ENCODE results near the gene GLT6D1.

The GLT6D1 gene

DNA sequence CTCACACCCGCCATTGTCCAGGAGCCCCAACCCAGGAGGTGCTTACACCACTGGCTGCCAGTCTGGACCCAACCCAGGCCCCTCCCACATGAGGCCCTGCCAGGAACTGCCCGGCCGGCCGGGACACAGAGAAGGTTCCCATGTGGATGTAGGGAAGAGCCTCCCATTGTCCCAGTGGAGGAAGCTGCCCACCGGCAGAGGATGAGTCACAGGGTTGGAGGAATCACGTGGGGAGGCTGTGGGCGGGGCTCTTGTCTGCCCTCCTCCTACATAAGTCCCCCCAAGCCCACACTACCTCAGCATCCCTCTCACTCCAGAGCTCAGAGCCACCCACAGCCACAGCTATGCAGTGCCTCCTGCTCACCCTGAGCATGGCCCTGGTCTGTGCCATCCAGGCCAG lies 51.7 kb downstream of the GLT6D1 start:
- no peak for DNase-seq (ENCODE audit: low read depth in 4 of 4, low spot score in 1 of 4)

DNA sequence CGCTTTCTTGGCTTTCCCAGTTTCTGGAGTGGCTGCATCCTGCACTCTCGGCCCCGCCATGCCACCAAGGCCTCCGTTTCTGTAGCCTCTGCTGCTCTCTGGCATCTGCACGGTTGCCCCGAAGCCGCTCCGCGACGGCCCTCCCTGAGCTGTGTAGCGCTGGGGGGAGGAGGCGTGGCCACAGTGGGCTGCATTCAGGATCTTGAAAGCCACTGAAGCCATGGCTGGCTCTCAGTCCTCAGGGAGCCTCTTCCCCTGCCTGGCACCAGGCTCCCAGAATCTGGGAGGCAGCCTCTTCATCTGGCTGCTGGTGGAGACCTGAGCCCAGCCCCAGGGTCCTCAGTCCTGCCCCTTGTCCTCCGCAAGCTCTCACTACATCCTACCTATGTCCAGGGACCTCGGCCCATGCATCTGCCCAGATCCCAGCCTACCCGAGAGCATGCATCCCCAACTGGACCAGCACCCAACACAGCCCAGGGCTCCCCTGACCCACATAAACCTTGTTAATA lies 52.7 kb downstream of the GLT6D1 start:
- DNase-seq (ENCODE audit: low read depth in 4 of 4, low spot score in 1 of 4) = no peak

- DNase-seq (ENCODE audit: low read depth in 4 of 4, low spot score in 1 of 4) = no peak
These were observed 54.4 kb downstream of the GLT6D1 start for GRCh38 chr9:135584934-135585333.

- DNase-seq (ENCODE audit: low read depth in 4 of 4, low spot score in 1 of 4) = no peak
These were observed 55.0 kb downstream of the GLT6D1 start for GRCh38 chr9:135584371-135584770.

DNA sequence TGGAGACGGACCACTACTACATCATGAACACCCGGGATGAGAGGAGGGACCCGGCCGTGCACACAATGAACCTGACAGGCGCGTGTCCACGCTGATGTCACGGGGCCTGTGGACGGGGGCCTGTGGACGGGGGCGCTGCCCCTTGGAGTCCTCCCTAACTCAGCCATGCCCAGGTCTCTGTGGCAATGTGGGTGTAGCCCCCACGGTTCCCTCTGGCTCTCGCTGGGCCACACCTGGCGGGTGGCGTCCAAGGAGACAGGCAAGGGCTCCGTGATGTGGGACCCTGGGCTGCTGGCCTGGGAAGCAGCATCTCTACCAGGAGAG lies 55.7 kb downstream of the GLT6D1 start:
- DNase-seq (ENCODE audit: low read depth in 4 of 4, low spot score in 1 of 4) = no peak

DNA sequence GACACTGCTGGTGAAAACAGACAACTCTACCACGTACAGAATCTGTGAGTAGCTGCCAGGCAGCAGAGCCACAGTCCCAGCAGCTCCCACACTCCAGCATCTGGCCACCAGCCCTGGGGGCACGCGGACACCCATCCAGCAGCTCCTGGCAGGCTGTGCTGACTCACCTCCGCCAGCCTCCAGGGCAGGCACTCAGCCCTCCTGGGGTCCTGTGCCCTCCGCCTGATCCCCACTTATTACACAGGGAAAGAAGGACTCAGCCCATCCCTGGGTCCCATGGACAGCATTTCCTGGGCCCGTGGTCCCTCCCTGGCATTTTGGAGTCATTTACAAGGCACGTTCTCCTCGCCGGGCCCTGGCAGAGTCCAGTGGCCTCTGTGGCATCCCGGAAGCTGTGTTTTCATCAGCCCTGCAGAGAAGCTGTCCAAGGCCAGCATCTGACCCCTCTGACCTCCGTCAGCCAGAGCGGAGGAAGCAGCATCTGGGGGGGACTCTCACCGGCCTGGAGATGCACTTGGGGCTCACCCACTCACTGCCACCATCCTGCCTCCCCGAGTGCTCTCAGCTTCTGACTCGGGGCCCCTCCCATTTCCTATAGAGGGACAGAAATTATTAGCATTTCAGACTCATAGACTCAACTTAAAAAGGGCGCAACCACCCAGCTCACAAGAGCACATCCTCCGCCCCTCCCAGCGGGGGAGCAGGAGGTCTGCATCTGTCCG lies 56.2 kb downstream of the GLT6D1 start:
- no peak for DNase-seq (ENCODE audit: low read depth in 4 of 4, low spot score in 1 of 4)

DNA sequence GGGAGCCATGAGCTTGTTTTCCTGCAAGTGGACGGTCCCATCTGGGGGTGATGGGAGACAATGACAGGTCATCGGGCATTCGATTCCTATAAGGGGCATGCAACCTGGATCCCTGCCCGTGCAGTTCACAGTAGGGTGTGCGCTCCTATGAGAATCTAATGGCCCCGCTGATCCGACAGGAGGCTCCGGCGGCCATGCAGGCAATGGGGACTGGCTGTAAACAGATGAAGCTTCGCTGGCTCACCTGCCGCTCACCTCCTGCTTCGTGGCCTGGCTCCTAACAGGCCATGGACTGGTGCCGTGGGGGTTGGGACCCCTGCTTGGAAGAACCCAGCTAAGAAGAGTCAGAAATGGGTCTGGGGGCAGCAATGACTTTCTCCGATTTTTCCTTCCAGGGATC lies 56.8 kb downstream of the GLT6D1 start:
- DNase-seq (ENCODE audit: low read depth in 4 of 4, low spot score in 1 of 4) = no peak

- no peak for DNase-seq (ENCODE audit: low read depth in 4 of 4, low spot score in 1 of 4)
These were observed 57.5 kb downstream of the GLT6D1 start for GRCh38 chr9:135581636-135582426.

GRCh38 chr9:135580664-135581380 lies 58.5 kb downstream of the GLT6D1 start:
- DNase-seq (ENCODE audit: low read depth in 4 of 4, low spot score in 1 of 4) = no peak

GRCh38 chr9:135579889-135580660 lies 59.3 kb downstream of the GLT6D1 start:
- DNase-seq (ENCODE audit: low read depth in 4 of 4, low spot score in 1 of 4) = no peak

DNA sequence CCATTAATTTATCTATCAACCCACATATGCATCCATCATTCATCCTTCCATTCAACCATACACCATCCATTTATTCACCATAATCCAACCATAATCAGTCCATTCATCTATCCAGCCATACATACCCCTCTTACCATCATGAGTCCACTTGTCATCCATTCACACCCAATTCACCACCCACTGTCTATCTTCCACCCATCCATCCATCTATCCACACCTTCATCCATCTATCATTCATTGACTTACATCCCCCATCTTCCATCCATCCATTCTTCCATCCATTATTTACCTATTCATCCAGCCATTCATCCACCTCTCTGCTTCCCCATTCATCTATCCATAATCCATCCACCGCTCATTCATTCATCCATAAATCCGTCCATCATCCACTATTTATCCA lies 60.0 kb downstream of the GLT6D1 start:
- no peak for DNase-seq (ENCODE audit: low read depth in 4 of 4, low spot score in 1 of 4)

DNA sequence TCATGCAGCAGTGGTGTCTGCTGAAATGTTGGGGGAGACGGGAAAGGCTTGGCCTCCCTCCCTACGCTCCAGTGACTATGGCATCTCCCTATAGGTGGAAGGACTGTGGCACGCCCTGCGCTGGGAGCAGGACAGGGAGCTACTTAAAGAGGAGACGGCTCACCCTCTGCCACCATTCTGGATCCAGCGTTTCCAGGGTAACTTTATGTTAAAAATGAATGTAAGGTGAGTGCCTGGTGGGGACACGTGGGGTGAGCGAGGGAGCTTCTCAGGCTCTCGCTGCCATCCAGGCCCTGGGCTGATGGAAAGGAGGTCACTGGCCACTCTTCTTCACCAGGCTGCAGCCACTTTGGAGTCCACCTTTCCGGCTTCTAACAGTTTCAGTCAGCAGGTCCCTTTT lies 62.1 kb downstream of the GLT6D1 start:
- no peak for DNase-seq (ENCODE audit: low read depth in 4 of 4, low spot score in 1 of 4)

DNA sequence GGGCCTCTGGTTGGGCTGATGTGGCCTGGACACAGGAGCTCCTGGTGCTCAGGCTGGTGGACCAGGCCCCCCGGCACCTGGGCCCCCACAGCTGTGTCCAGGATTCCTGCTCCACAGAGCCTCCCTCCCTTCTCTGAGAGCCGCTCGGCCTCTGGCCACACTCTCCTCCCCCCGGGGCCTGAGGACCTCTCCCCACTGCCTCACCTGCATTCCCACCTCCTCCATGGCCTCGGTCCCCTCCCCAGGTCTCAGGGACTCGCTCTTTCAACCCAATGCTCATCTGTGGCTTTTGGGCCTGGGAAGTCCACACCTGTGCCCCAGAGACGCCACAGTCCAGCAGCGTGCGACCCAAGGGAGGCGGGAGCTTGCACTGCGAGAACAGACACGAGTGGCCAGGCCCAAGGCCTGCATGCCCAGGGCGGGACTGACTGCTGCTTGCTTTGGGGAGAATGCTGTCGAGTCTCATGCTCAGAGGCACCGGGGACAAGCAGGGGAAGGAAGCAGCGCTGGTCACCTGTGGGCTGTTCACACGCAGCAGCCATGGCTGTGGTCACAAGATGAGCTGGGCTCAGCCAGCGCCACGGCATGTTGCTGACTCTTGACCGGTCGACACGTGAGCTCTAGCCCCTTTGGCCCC lies 63.2 kb downstream of the GLT6D1 start:
- DNase-seq (ENCODE audit: low read depth in 4 of 4, low spot score in 1 of 4) = no peak

DNA sequence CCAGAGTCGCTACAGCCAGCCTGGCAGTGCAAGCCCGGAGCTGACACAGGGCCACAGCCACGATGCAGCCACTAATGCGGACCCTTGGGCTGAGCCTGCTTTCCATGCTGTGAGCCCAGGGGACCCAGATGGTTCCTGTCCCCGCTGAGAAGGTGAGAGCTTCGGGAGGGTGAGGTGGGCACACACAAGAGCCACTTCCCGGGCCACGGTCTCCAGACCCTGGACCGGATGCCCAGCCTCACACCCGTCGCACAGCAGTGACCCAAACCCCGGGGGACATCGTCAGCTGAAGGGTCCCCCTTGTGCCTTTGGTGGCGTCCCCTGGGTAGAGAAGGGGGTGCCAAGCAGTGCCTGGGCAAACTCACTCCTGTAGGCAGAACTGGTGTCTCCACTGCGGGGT lies 64.4 kb downstream of the GLT6D1 start:
- no peak for DNase-seq (ENCODE audit: low read depth in 4 of 4, low spot score in 1 of 4)

- DNase-seq (ENCODE audit: low read depth in 4 of 4, low spot score in 1 of 4) = no peak
These were observed 65.0 kb downstream of the GLT6D1 start for GRCh38 chr9:135574331-135574730.

All from stimulated activated CD4-positive, alpha-beta T cell treated with anti-CD3 and anti-CD28 coated beads, Interleukin-1b, Interleukin-23, amount 100 ng/mL, for 24 hours (primary cell).